SK-N-SH (cell line): ENCODE data around the gene SGO2. TPM values are rescaled to one million over a fixed set of nuclear protein-coding genes. Genes with fewer than 3 reads are reported as not detected.

Source experiments
- CTCF ChIA-PET: fragments of 300-600, 350-600 bp; formaldehyde crosslinking; extraction: SDS; loops from one replicate; lab custom pipeline; 2021; lab: Yijun Ruan, JAX
- POLR2A ChIA-PET: fragments of 350-600 bp; sonication (Branson Sonifier 250); formaldehyde crosslinking; extraction: SDS; loops from one replicate; lab custom pipeline; 2020; ENCODE audit warnings: antibody characterized with exemption, inconsistent platforms; lab: Yijun Ruan, JAX
- DNase-seq: peaks from one replicate; pipeline ENCODE4 v3.0.0; 2012
- H2AFZ ChIP-seq: fragments of 200-600 bp; sonication (generic); 2 replicates; pipeline ENCODE4 v1.8.1; 2016; ENCODE audit warnings: antibody characterized with exemption, mild to moderate bottlenecking, low read depth
- H3F3A ChIP-seq: fragments of 200-600 bp; sonication (generic); replicated peaks from 2 replicates; pipeline ENCODE3; 2016; ENCODE audit warnings: antibody characterized with exemption, mild to moderate bottlenecking; ENCODE audit not compliant: insufficient read depth
- H3K27ac ChIP-seq, 2 experiments: fragments of 200-500 bp in 1 of 2; fragments of 200-600 bp in 1 of 2; sonication (Bioruptor generic) in 1 of 2; sonication (generic), shearing (Covaris generic) in 1 of 2; 2 replicates each; pipeline versions ENCODE4 v1.5.1 to v1.6.1; 2014 to 2016; ENCODE audit warnings: low read depth in 2 of 2, inconsistent platforms in 1 of 2, low read length in 1 of 2, mild to moderate bottlenecking in 1 of 2, mixed read lengths in 1 of 2
- H3K27me3 ChIP-seq: fragments of 200-600 bp; sonication (generic), shearing (Covaris generic); 2 replicates; pipeline ENCODE4 v1.6.1; 2016; ENCODE audit warnings: mixed run types; ENCODE audit not compliant: insufficient read depth
- H3K36me3 ChIP-seq, 2 experiments: fragments of 200-500 bp in 1 of 2; fragments of 200-600 bp in 1 of 2; sonication (Bioruptor generic) in 1 of 2; sonication (generic) in 1 of 2; replicated peaks in 1 of 2; 2 replicates each; pipeline versions ENCODE3 to v1.5.1; 2014 to 2016; ENCODE audit warnings: low read length in 1 of 2, mild to moderate bottlenecking in 1 of 2; ENCODE audit not compliant: insufficient read depth in 2 of 2, control insufficient read depth in 1 of 2
- H3K4me1 ChIP-seq, 2 experiments: fragments of 200-500 bp in 1 of 2; fragments of 200-600 bp in 1 of 2; sonication (Bioruptor generic) in 1 of 2; sonication (generic), shearing (Covaris generic) in 1 of 2; 2 replicates each; pipeline versions ENCODE4 v1.5.1 to v1.6.1; 2014 to 2016; ENCODE audit warnings: low read depth in 1 of 2, low read length in 1 of 2, mixed run types in 1 of 2; ENCODE audit not compliant: insufficient read depth in 2 of 2, control insufficient read depth in 1 of 2
- H3K4me2 ChIP-seq: fragments of 200-600 bp; sonication (generic), shearing (Covaris generic); 2 replicates; pipeline ENCODE4 v1.6.1; 2017; ENCODE audit warnings: mixed run types
- H3K4me3 ChIP-seq, 2 experiments: fragments of 200-500 bp in 1 of 2; fragments of 200-600 bp in 1 of 2; sonication (Bioruptor generic) in 1 of 2; sonication (generic), shearing (Covaris generic) in 1 of 2; 2 replicates each; pipeline versions ENCODE4 v1.5.1 to v1.8.1; 2014 to 2016; ENCODE audit warnings: low read depth in 2 of 2, inconsistent platforms in 1 of 2, low read length in 1 of 2, mild to moderate bottlenecking in 1 of 2, mixed read lengths in 1 of 2, moderate library complexity in 1 of 2
- H3K79me2 ChIP-seq: fragments of 200-600 bp; sonication (generic); 2 replicates; pipeline ENCODE4 v1.8.1; 2017; ENCODE audit warnings: mild to moderate bottlenecking; ENCODE audit not compliant: insufficient read depth
- H3K9ac ChIP-seq: fragments of 200-600 bp; sonication (generic); 2 replicates; pipeline ENCODE4 v1.6.1; 2017; ENCODE audit warnings: mixed run types
- H3K9me2 ChIP-seq: fragments of 200-600 bp; sonication (generic); 2 replicates; pipeline ENCODE4 v1.6.1; 2017; ENCODE audit warnings: mixed run types
- H3K9me3 ChIP-seq: fragments of 200-600 bp; sonication (generic); 2 replicates; pipeline ENCODE4 v1.6.1; 2017; ENCODE audit warnings: mixed run types, mild to moderate bottlenecking, moderate library complexity
- H4K20me1 ChIP-seq: fragments of 200-600 bp; sonication (generic); 2 replicates; pipeline ENCODE4 v1.6.1; 2017; ENCODE audit warnings: mild to moderate bottlenecking, mixed run types; ENCODE audit not compliant: insufficient read depth
- CHD2 ChIP-seq: fragments of 150-350 bp; IDR thresholded peaks from 2 replicates; pipeline ENCODE4 v1.6.1; 2018; ENCODE audit warnings: low read length; ENCODE audit not compliant: partially characterized antibody
- EP300 ChIP-seq, 2 experiments: IDR thresholded peaks; 2 replicates each; pipeline versions ENCODE4 v1.4.0 to v1.6.1; 2012; ENCODE audit warnings: borderline replicate concordance in 1 of 2, low read depth in 1 of 2, low read length in 1 of 2
- FOSL2 ChIP-seq: IDR thresholded peaks from 2 replicates; pipeline ENCODE4 v1.4.0; 2012; ENCODE audit warnings: low read depth, mild to moderate bottlenecking, moderate library complexity, borderline replicate concordance
- MEF2A ChIP-seq: IDR thresholded peaks from 2 replicates; pipeline ENCODE4 v1.4.0; 2012; ENCODE audit warnings: low read depth, borderline replicate concordance
- PBX3 ChIP-seq: IDR thresholded peaks from 2 replicates; pipeline ENCODE4; 2012
- TAF1 ChIP-seq: IDR thresholded peaks from 2 replicates; pipeline ENCODE4 v1.6.1; 2012; ENCODE audit warnings: low read depth, mild to moderate bottlenecking, low read length, moderate library complexity, borderline replicate concordance
- WGBS: methylation state at CpG from one replicate; pipeline ENCODE4 v1.1.6; 2017; ENCODE audit warnings: low lambda C conversion rate; 5-methylcytosine and 5-hydroxymethylcytosine counted together
- polyA plus RNA-seq, 3 experiments: library from polyadenylated mRNA; depleted of rRNA; stranded (reverse); fragments of >200 nt; gene quantifications; 2 replicates each; pipeline ENCODE4 v1.2.3, GENCODE V29; 2012

Gene SGO2
- polyA plus RNA-seq, 1 of the 3 experiments (the other 2 are of a cell fraction) = 2.8 TPM

GRCh38 chr2:200484934-200485333 lies 41.1 kb upstream of the SGO2 start:
- no peak for DNase-seq
- 69% methylated on average over 3 of the region's 3 CpGs for WGBS
- CTCF ChIA-PET = interaction anchor here (0.7 to 8.8 kb wide), 10 partner anchors 13 to 510 kb away, joined by 3 to 111 read pairs (median 8); partner anchors contain the start of gene KCTD18
- Histone ChIP-seq H3F3A (peaks cover 17% of the 10 kb centered on the region), H2AFZ (no peak overlapping the region), H3K27me3 (no peaks in the 10 kb centered on the region), H3K9ac (no peak overlapping the region), H3K9me2 (no peaks in the 10 kb centered on the region), H4K20me1 (no peaks in the 10 kb centered on the region), H3K9me3 (no peaks in the 10 kb centered on the region), H3K4me2 (no peak overlapping the region), H3K4me1 (peaks cover 15 to 20% of the 10 kb centered on the region in 2 experiments; a peak in 3 of 4 replicates), H3K79me2 (no peaks in the 10 kb centered on the region), H3K27ac (no peak overlapping the region), H3K4me3 (no peak overlapping the region), H3K36me3 (peaks cover 7 to 18% of the 10 kb centered on the region in 2 experiments)
- POLR2A ChIA-PET = no interaction called here
- no peak for TF ChIP-seq EP300 (IDR thresholded peaks at IDR 0.05; ENCODE audit: borderline replicate concordance in 1 of 2, low read depth in 1 of 2, low read length in 1 of 2)
- TF ChIP-seq PBX3 = peak; percentile 13; the same call in 1 of the 2 replicates

- peaks cover 10 to 20% of the 10 kb centered on the region in 2 experiments; a peak in 3 of 4 replicates for H3K4me1 ChIP-seq
- H2AFZ ChIP-seq = no peak overlapping the region
- 65% methylated on average over 2 of the region's 2 CpGs for WGBS
- H3F3A ChIP-seq = peaks cover 8% of the 10 kb centered on the region
- H4K20me1 ChIP-seq = no peaks in the 10 kb centered on the region
- peaks cover 15 to 20% of the 10 kb centered on the region in 2 experiments for H3K36me3 ChIP-seq
- no peak overlapping the region for H3K9ac ChIP-seq
- H3K4me2 ChIP-seq = no peak overlapping the region
- no peaks in the 10 kb centered on the region for H3K79me2 ChIP-seq
- TF ChIP-seq TAF1 (no peak), FOSL2 (no peak)
- H3K27me3 ChIP-seq = no peaks in the 10 kb centered on the region
- CTCF ChIA-PET = interaction anchor here (1.0 to 8.8 kb wide), 8 partner anchors 16 to 513 kb away, joined by 3 to 111 read pairs (median 6); no protein-coding TSS in a partner anchor
- POLR2A ChIA-PET = no interaction called here
- no peak overlapping the region for H3K27ac ChIP-seq
- H3K9me2 ChIP-seq = no peaks in the 10 kb centered on the region
- no peak for DNase-seq
- no peaks in the 10 kb centered on the region for H3K9me3 ChIP-seq
- H3K4me3 ChIP-seq = no peak overlapping the region
Measured at GRCh38 chr2:200486529-200486928, 39.5 kb upstream of the SGO2 start.

DNA sequence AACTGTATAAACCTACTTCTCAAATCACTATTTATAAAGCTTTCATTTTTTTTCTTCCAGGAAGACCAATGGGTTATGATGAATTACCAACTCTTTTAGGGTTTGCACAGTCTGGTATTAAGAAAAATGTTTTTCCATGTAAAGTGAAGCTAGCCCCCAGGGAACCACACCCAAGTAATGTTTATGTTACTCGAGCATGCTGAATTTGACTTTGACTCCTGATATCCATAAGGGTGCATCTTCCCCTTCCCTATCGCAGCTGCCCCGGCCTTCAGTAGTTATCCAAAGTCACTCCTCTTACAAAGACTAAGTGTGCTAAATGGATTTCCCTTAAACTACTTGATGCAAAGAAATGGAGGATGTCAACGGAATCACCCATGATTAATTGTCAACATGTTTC lies 37.8 kb upstream of the SGO2 start:
- no peaks in the 10 kb centered on the region for H3K9me3 ChIP-seq
- TF ChIP-seq MEF2A (no peak), CHD2 (no peak)
- H3K79me2 ChIP-seq = no peaks in the 10 kb centered on the region
- POLR2A ChIA-PET = interaction anchor here (1.2 kb wide), 1 partner anchor 22 kb away, joined by 3 read pairs; the partner anchor contains the start of gene KCTD18
- 84% methylated on average over 4 of the region's 4 CpGs for WGBS
- no peak overlapping the region for H3K4me2 ChIP-seq
- H2AFZ ChIP-seq = no peak overlapping the region
- H3K9ac ChIP-seq = no peak overlapping the region
- H3K4me1 ChIP-seq = peaks cover 10 to 12% of the 10 kb centered on the region in 2 experiments; a peak in 3 of 4 replicates
- no peaks in the 10 kb centered on the region for H3K27me3 ChIP-seq
- no peaks in the 10 kb centered on the region for H4K20me1 ChIP-seq
- CTCF ChIA-PET = no interaction called here
- H3K36me3 ChIP-seq = peaks cover 17 to 35% of the 10 kb centered on the region in 2 experiments
- no peak overlapping the region for H3K27ac ChIP-seq
- H3K4me3 ChIP-seq = no peak overlapping the region
- DNase-seq = no peak
- H3K9me2 ChIP-seq = no peaks in the 10 kb centered on the region
- H3F3A ChIP-seq = peaks cover 4% of the 10 kb centered on the region
